ENCODE measurements around the gene NOL11. TPM values are rescaled to one million over a fixed set of nuclear protein-coding genes. Genes with fewer than 3 reads are reported as not detected.
A peak's percentile ranks its signal among the peaks of the same experiment; 100 is the strongest.
"Not testable (repeated sequence)": the region's sequence is repeated elsewhere in the genome, so short reads cannot be mapped to it uniquely, and the experiment has no call there.

Gene NOL11
- total RNA-seq, 2 experiments from 2014 or later = 79.3 to 79.7 TPM

DNA sequence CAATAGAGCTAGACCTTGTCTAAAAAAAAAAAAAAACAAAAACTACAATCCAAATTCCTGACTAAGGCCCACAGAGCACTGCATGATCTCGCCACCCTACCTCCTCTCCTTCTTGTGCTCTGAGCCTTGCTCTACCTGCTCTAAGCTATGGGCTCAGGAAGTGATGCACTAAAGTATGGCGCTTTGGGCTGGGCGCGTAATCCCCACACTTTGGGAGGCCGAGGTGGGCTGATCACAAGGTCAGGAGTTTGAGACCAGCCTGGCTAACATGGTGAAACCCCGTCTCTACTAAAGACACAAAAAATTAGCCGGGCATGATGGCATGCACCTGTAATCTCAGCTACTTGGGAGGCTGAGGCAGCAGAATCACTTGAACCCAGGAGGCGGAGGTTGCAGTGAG, 37.0 kb downstream of the NOL11 start:
- ATAC-seq; H3K27me3 Mint-ChIP-seq; H3K4me3 Mint-ChIP-seq; H3K4me1 Mint-ChIP-seq; H3K27ac Mint-ChIP-seq; H3K9me3 Mint-ChIP-seq (ENCODE audit: low read depth); DNase-seq; intact Hi-C loops (cut with DNase I, micrococcal nuclease): not testable (repeated sequence)
- ChIA-PET POLR2A (interaction anchor here (0.6 kb wide), 1 partner anchor 59 kb away, joined by 3 read pairs; no protein-coding TSS in a partner anchor), CTCF (interaction anchor here (0.6 to 0.7 kb wide), 2 partner anchors 37 to 157 kb away, joined by 3 read pairs; no protein-coding TSS in a partner anchor)
- peaks cover 29% of the 10 kb centered on the region for H3K36me3 Mint-ChIP-seq (ENCODE audit: low read depth)

DNA sequence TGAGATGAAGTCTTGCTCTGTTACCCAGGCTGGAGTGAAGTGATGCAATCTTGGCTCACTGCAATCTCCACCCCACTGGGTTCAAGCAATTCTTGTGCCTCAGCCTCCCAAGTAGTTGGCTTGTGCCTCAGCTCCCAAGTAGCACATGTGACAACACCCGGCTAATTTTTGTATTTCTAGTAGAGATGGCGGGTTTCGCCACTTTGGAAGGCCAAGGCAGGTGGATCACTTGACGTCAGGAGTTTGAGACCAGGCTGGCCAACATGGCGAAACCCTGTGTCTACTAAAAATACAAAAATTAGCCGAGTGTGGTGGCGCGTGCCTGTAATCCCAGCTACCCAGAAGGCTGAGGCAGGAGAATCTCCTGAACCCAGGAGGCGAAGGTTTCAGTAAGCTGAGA, 39.0 kb downstream of the NOL11 start:
- intact Hi-C loops (cut with DNase I, micrococcal nuclease); CTCF ChIA-PET; H3K27me3 Mint-ChIP-seq: not testable (repeated sequence)

GRCh38 chr17:67759355-67760171, 41.8 kb downstream of the NOL11 start:
- no peak overlapping the region for H3K27ac Mint-ChIP-seq
- peaks cover 3% of the 10 kb centered on the region for H3K36me3 Mint-ChIP-seq (ENCODE audit: low read depth)
- H3K4me3 Mint-ChIP-seq = no peak overlapping the region
- DNase-seq (no peak), ATAC-seq (no peak)
- H3K4me1 Mint-ChIP-seq = peaks cover 5% of the 10 kb centered on the region
- intact Hi-C loops (cut with DNase I, micrococcal nuclease) = no loop called here
- H3K9me3 Mint-ChIP-seq (ENCODE audit: low read depth) = no peaks in the 10 kb centered on the region
- CTCF ChIA-PET = no interaction called here
- no peaks in the 10 kb centered on the region for H3K27me3 Mint-ChIP-seq
- POLR2A ChIA-PET = interaction anchor here (0.7 kb wide), 1 partner anchor 12 kb away, joined by 4 read pairs; no protein-coding TSS in a partner anchor

More for the DNA sequence above, 39.0 kb downstream of the NOL11 start:
- H3K4me3 Mint-ChIP-seq; H3K4me1 Mint-ChIP-seq; H3K27ac Mint-ChIP-seq; ATAC-seq; DNase-seq; H3K9me3 Mint-ChIP-seq (ENCODE audit: low read depth): not testable (repeated sequence)
- peaks cover 13% of the 10 kb centered on the region for H3K36me3 Mint-ChIP-seq (ENCODE audit: low read depth)
- POLR2A ChIA-PET = interaction anchor here (0.6 kb wide), 1 partner anchor 780 kb away, joined by 3 read pairs; no protein-coding TSS in a partner anchor

GRCh38 chr17:67765623-67766022, 47.9 kb downstream of the NOL11 start:
- Mint-ChIP-seq H3K4me3 (no peak overlapping the region), H3K4me1 (no peaks in the 10 kb centered on the region)

GRCh38 chr17:67769231-67769630, 51.5 kb downstream of the NOL11 start:
- POLR2A ChIA-PET = no interaction called here
- H3K27me3 Mint-ChIP-seq = no peaks in the 10 kb centered on the region
- H3K4me3 Mint-ChIP-seq = no peak overlapping the region
- H3K9me3 Mint-ChIP-seq (ENCODE audit: low read depth) = no peaks in the 10 kb centered on the region
- H3K27ac Mint-ChIP-seq = no peak overlapping the region
- intact Hi-C loops (cut with DNase I, micrococcal nuclease) = no loop called here
- CTCF ChIA-PET = no interaction called here
- ATAC-seq (no peak), DNase-seq (no peak)
- H3K36me3 Mint-ChIP-seq (ENCODE audit: low read depth) = no peaks in the 10 kb centered on the region
- no peaks in the 10 kb centered on the region for H3K4me1 Mint-ChIP-seq

More at GRCh38 chr17:67765623-67766022, 47.9 kb downstream of the NOL11 start:
- H3K27ac Mint-ChIP-seq = no peak overlapping the region
- H3K36me3 Mint-ChIP-seq (ENCODE audit: low read depth) = no peaks in the 10 kb centered on the region
- DNase-seq (no peak), ATAC-seq (no peak)
- H3K9me3 Mint-ChIP-seq (ENCODE audit: low read depth) = no peaks in the 10 kb centered on the region
- POLR2A ChIA-PET = no interaction called here
- H3K27me3 Mint-ChIP-seq = no peaks in the 10 kb centered on the region
- intact Hi-C loops (cut with DNase I, micrococcal nuclease) = no loop called here
- CTCF ChIA-PET = no interaction called here

DNA sequence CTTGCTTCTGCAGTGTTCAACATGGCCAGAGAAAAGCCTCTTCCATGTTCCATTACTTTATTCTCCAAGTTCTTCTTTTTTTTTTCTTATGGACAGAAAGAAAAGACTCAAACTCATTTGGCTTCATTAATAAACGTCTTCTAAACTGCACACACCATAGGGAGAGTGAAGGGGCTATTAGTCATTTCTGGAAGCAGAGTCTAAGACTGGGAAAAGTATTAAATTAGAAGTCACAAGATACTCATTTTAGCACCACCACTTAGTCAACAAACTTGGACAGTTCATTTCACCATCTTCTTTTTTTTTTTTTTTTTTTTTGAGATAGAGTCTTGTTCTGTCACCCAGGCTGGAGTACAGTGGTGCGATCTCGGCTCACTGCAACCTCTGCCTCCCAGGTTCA, 52.8 kb downstream of the NOL11 start:
- no peak overlapping the region for H3K27ac Mint-ChIP-seq

GRCh38 chr17:67772679-67773078, 54.9 kb downstream of the NOL11 start:
- H3K27ac Mint-ChIP-seq = no peak overlapping the region
- H3K27me3 Mint-ChIP-seq = no peaks in the 10 kb centered on the region
- CTCF ChIA-PET = no interaction called here
- no peaks in the 10 kb centered on the region for H3K9me3 Mint-ChIP-seq (ENCODE audit: low read depth)
- ATAC-seq (no peak), DNase-seq (no peak)
- H3K4me1 Mint-ChIP-seq = no peaks in the 10 kb centered on the region
- no peak overlapping the region for H3K4me3 Mint-ChIP-seq
- H3K36me3 Mint-ChIP-seq (ENCODE audit: low read depth) = no peaks in the 10 kb centered on the region
- POLR2A ChIA-PET = no interaction called here
- intact Hi-C loops (cut with DNase I, micrococcal nuclease) = no loop called here

More for the DNA sequence above, 52.8 kb downstream of the NOL11 start:
- Mint-ChIP-seq H3K27me3 (no peaks in the 10 kb centered on the region), H3K36me3 (ENCODE audit: low read depth) (no peaks in the 10 kb centered on the region), H3K9me3 (ENCODE audit: low read depth) (no peaks in the 10 kb centered on the region), H3K4me3 (no peak overlapping the region), H3K4me1 (no peaks in the 10 kb centered on the region)
- CTCF ChIA-PET = interaction anchor here (0.7 kb wide), 1 partner anchor 696 kb away, joined by 3 read pairs; no protein-coding TSS in a partner anchor
- POLR2A ChIA-PET = interaction anchor here (0.7 kb wide), 1 partner anchor 26 kb away, joined by 3 read pairs; no protein-coding TSS in a partner anchor
- no peak for DNase-seq
- intact Hi-C loops (cut with DNase I, micrococcal nuclease) = no loop called here
- no peak for ATAC-seq

DNA sequence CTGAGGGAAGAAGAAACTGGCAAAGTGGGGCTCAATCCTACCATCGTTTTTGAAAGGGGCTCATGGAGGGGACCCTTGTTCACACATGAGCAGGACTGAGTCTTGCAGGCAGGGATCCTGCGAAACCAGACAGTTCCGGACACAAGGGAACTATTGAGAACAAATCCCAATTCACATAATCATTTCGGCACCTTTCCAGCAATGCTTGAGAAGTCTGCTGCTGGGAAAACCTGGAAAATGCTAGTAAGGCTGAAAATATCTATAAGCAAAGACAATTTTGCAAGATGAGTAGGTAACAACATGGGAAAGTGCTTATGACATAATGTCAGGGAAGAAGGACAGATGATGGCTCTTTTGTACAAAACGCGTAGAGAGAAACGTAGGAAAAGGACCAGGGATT, 55.5 kb downstream of the NOL11 start:
- no peaks in the 10 kb centered on the region for H3K27me3 Mint-ChIP-seq
- intact Hi-C loops (cut with DNase I, micrococcal nuclease) = no loop called here
- ATAC-seq (no peak), DNase-seq (no peak)
- no peaks in the 10 kb centered on the region for H3K9me3 Mint-ChIP-seq (ENCODE audit: low read depth)
- ChIA-PET CTCF (no interaction called here), POLR2A (no interaction called here)
- no peak overlapping the region for H3K4me3 Mint-ChIP-seq
- no peaks in the 10 kb centered on the region for H3K36me3 Mint-ChIP-seq (ENCODE audit: low read depth)
- H3K4me1 Mint-ChIP-seq = no peaks in the 10 kb centered on the region
- no peak overlapping the region for H3K27ac Mint-ChIP-seq

GRCh38 chr17:67779098-67779672, 61.4 kb downstream of the NOL11 start:
- H3K9me3 Mint-ChIP-seq (ENCODE audit: low read depth) = no peaks in the 10 kb centered on the region
- intact Hi-C loops (cut with DNase I, micrococcal nuclease) = loop anchor here in 1 of 2 experiments (1.0 to 2.0 kb wide), 2 partner anchors 62 to 404 kb away; partner anchors contain the start of gene NOL11
- no peaks in the 10 kb centered on the region for H3K4me1 Mint-ChIP-seq
- no peak overlapping the region for H3K4me3 Mint-ChIP-seq
- DNase-seq = peak; percentile 65
- POLR2A ChIA-PET = no interaction called here
- H3K27ac Mint-ChIP-seq = no peak overlapping the region
- H3K36me3 Mint-ChIP-seq (ENCODE audit: low read depth) = no peaks in the 10 kb centered on the region
- ATAC-seq = peak; percentile 72
- no peaks in the 10 kb centered on the region for H3K27me3 Mint-ChIP-seq
- CTCF ChIA-PET = interaction anchor here (0.6 to 0.7 kb wide), 3 partner anchors 22 to 461 kb away, joined by 3 read pairs; no protein-coding TSS in a partner anchor

- no peaks in the 10 kb centered on the region for H3K4me1 Mint-ChIP-seq
- no peak overlapping the region for H3K4me3 Mint-ChIP-seq
- no peaks in the 10 kb centered on the region for H3K9me3 Mint-ChIP-seq (ENCODE audit: low read depth)
- H3K36me3 Mint-ChIP-seq (ENCODE audit: low read depth) = no peaks in the 10 kb centered on the region
- POLR2A ChIA-PET = no interaction called here
- intact Hi-C loops (cut with DNase I, micrococcal nuclease) = no loop called here
- CTCF ChIA-PET = interaction anchor here (0.6 kb wide), 1 partner anchor 617 kb away, joined by 3 read pairs; no protein-coding TSS in a partner anchor
- DNase-seq (no peak), ATAC-seq (no peak)
- H3K27ac Mint-ChIP-seq = no peak overlapping the region
- peaks cover 4% of the 10 kb centered on the region for H3K27me3 Mint-ChIP-seq
Measured at GRCh38 chr17:67784364-67785121, 66.8 kb downstream of the NOL11 start.

DNA sequence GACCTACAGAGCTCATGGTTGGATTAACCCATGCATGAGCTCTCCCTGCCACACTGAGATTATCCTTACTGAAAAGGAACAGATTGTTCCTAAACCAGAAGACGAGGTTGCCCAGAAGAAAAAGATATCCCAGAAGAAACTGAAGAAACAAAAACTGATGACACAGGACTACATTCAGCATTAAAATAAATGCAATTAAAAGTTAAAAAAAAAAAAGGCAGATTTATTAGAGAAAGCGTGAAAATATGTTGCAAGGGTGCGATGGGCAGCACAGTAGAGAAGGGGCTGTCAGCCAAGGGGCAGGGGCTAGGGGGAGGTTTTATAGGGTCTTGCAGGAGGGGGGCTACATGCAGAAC, 67.4 kb downstream of the NOL11 start:
- ChIA-PET CTCF (interaction anchor here (0.6 kb wide), 1 partner anchor 618 kb away, joined by 3 read pairs; no protein-coding TSS in a partner anchor), POLR2A (no interaction called here)
- no peak overlapping the region for H3K27ac Mint-ChIP-seq
- intact Hi-C loops (cut with DNase I, micrococcal nuclease) = no loop called here
- H3K27me3 Mint-ChIP-seq = peaks cover 4% of the 10 kb centered on the region
- ATAC-seq (no peak), DNase-seq (no peak)
- H3K9me3 Mint-ChIP-seq (ENCODE audit: low read depth) = no peaks in the 10 kb centered on the region
- H3K4me1 Mint-ChIP-seq = no peaks in the 10 kb centered on the region
- no peak overlapping the region for H3K4me3 Mint-ChIP-seq
- no peaks in the 10 kb centered on the region for H3K36me3 Mint-ChIP-seq (ENCODE audit: low read depth)
